ENCODE results near the gene PRAME. TPM values are rescaled to one million over a fixed set of nuclear protein-coding genes. Genes with fewer than 3 reads are reported as not detected.
"Not testable (repeated sequence)": the region's sequence is repeated elsewhere in the genome, so short reads cannot be mapped to it uniquely, and the experiment has no call there.

Gene PRAME
- total RNA-seq, 1 experiment from 2014 or later: not detected

DNA sequence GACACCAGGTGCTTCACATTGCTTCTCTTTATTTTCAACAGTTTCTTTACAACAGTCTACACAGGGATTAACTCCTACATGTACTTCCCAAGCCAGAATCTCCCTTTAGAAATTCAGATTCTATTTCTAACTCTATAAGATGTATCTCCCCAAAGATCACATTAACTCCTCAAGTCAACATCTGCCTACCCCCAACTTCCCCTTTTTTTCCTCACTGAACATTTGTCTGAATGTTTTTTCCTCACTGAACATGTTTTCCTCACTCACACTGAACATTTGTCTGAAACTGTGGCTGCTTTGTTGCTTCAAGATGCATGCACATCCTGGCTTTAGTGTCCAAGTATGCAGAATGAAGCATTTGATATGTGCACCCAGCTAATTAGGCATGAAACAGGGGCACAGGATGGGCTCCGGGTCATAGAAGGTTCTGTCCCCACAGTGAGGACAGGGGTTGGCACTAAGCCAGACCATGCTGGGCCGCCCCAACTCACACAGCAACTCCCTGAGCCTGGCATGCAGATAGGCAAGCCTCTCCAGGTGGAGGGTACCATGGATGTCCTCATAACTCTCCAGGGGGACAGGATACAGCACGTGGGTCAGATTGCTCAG, 11.3 kb downstream of the PRAME start:
- no peak overlapping the region for H3K4me3 ChIP-seq
- no peak for DNase-seq
- H3K27ac ChIP-seq: no peak overlapping the region
- H3K9me3 ChIP-seq (replicated peaks): no peaks in the 10 kb centered on the region
- no peaks in the 10 kb centered on the region for H3K36me3 ChIP-seq
- peaks cover under 1% of the 10 kb centered on the region; the same call in 1 of the 2 replicates for H3K4me1 ChIP-seq
- H3K27me3 ChIP-seq: 0 out of 2 replicates have a peak, but pooled peaks cover 4% of the 10 kb centered on the region

GRCh38 chr22:22547226-22547625, 11.8 kb downstream of the PRAME start:
- no peaks in the 10 kb centered on the region for H3K9me3 ChIP-seq (replicated peaks)
- no peak overlapping the region for H3K4me3 ChIP-seq
- no peak overlapping the region for H3K27ac ChIP-seq
- H3K27me3 ChIP-seq: 0 out of 2 replicates have a peak, but pooled peaks cover 4% of the 10 kb centered on the region
- H3K4me1 ChIP-seq: no peaks in the 10 kb centered on the region
- no peak for DNase-seq
- no peaks in the 10 kb centered on the region for H3K36me3 ChIP-seq

DNA sequence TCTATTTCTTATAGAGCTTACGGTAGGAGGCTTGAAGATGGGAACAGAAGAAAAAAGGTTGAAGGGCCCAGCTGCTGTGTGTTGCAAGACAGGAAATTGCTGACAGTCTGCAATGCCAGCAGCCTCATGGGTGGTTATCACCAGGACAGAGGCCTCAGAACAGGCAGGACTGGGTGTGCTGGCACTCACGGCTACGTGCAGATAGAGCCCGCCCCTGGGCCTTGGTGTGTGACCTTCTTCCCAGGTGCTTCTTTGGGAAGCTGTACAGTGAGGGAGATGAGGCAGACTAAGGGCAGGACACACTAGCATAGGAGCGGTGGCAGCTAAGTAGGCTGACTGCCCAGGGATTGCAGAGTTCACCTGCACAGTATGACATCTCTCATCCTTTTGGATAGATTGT, 12.6 kb downstream of the PRAME start:
- Histone ChIP-seq H3K36me3 (no peaks in the 10 kb centered on the region), H3K27ac (no peak overlapping the region), H3K4me1 (no peaks in the 10 kb centered on the region), H3K4me3 (no peak overlapping the region), H3K9me3 (replicated peaks) (no peaks in the 10 kb centered on the region), H3K27me3 (0 out of 2 replicates have a peak, but pooled peaks cover 4% of the 10 kb centered on the region)
- DNase-seq: no peak

GRCh38 chr22:22545084-22545483, 14.0 kb downstream of the PRAME start:
- Histone ChIP-seq H3K4me3 (no peak overlapping the region), H3K9me3 (replicated peaks) (no peaks in the 10 kb centered on the region), H3K27me3 (0 out of 2 replicates have a peak, but pooled peaks cover 4% of the 10 kb centered on the region), H3K4me1 (no peaks in the 10 kb centered on the region), H3K36me3 (no peaks in the 10 kb centered on the region), H3K27ac (no peak overlapping the region)
- DNase-seq: no peak

GRCh38 chr22:22538226-22538989, 20.7 kb downstream of the PRAME start:
- H3K27ac ChIP-seq: no peak overlapping the region
- peaks cover 3% of the 10 kb centered on the region; the same call in 1 of the 2 replicates for H3K27me3 ChIP-seq
- H3K4me1 ChIP-seq: no peaks in the 10 kb centered on the region
- H3K4me3 ChIP-seq: no peak overlapping the region
- no peak for DNase-seq
- no peaks in the 10 kb centered on the region for H3K36me3 ChIP-seq
- no peaks in the 10 kb centered on the region for H3K9me3 ChIP-seq (replicated peaks)

GRCh38 chr22:22536916-22537315, 22.1 kb downstream of the PRAME start:
- H3K36me3 ChIP-seq: no peaks in the 10 kb centered on the region
- H3K4me3 ChIP-seq: no peak overlapping the region
- H3K4me1 ChIP-seq: no peaks in the 10 kb centered on the region
- H3K27me3 ChIP-seq: peaks cover 3% of the 10 kb centered on the region; the same call in 1 of the 2 replicates
- no peaks in the 10 kb centered on the region for H3K9me3 ChIP-seq (replicated peaks)
- DNase-seq: no peak
- no peak overlapping the region for H3K27ac ChIP-seq

- Histone ChIP-seq H3K4me3 (no peak overlapping the region), H3K9me3 (replicated peaks) (no peaks in the 10 kb centered on the region), H3K27ac (no peak overlapping the region), H3K4me1 (no peaks in the 10 kb centered on the region), H3K36me3 (no peaks in the 10 kb centered on the region), H3K27me3 (peaks cover 3% of the 10 kb centered on the region; the same call in 1 of the 2 replicates)
- no peak for DNase-seq
These were observed 22.6 kb downstream of the PRAME start for GRCh38 chr22:22536515-22536914.

- Histone ChIP-seq H3K4me1 (no peaks in the 10 kb centered on the region), H3K9me3 (replicated peaks) (no peaks in the 10 kb centered on the region), H3K4me3 (no peak overlapping the region), H3K27ac (no peak overlapping the region), H3K27me3 (peaks cover 3% of the 10 kb centered on the region; the same call in 1 of the 2 replicates), H3K36me3 (no peaks in the 10 kb centered on the region)
- no peak for DNase-seq
These were observed 23.4 kb downstream of the PRAME start for GRCh38 chr22:22535662-22536061.

- H3K36me3 ChIP-seq: no peaks in the 10 kb centered on the region
- no peak overlapping the region for H3K27ac ChIP-seq
These were observed 24.3 kb downstream of the PRAME start for GRCh38 chr22:22534604-22535415.

GRCh38 chr22:22533863-22534262, 25.2 kb downstream of the PRAME start:
- no peaks in the 10 kb centered on the region for H3K36me3 ChIP-seq
- no peaks in the 10 kb centered on the region for H3K4me1 ChIP-seq
- peaks cover 3% of the 10 kb centered on the region; the same call in 1 of the 2 replicates for H3K27me3 ChIP-seq
- no peaks in the 10 kb centered on the region for H3K9me3 ChIP-seq (replicated peaks)
- no peak overlapping the region for H3K4me3 ChIP-seq
- no peak for DNase-seq
- no peak overlapping the region for H3K27ac ChIP-seq

More at GRCh38 chr22:22534604-22535415, 24.3 kb downstream of the PRAME start:
- Histone ChIP-seq H3K27me3 (peaks cover 3% of the 10 kb centered on the region; the same call in 1 of the 2 replicates), H3K4me1 (no peaks in the 10 kb centered on the region), H3K4me3 (no peak overlapping the region), H3K9me3 (replicated peaks) (no peaks in the 10 kb centered on the region)
- no peak for DNase-seq

- no peak overlapping the region for H3K4me3 ChIP-seq
- no peaks in the 10 kb centered on the region for H3K36me3 ChIP-seq
- no peak for DNase-seq
- H3K9me3 ChIP-seq (replicated peaks): no peaks in the 10 kb centered on the region
- H3K27ac ChIP-seq: no peak overlapping the region
- H3K4me1 ChIP-seq: no peaks in the 10 kb centered on the region
- peaks cover 3% of the 10 kb centered on the region; the same call in 1 of the 2 replicates for H3K27me3 ChIP-seq
These were observed 25.6 kb downstream of the PRAME start for GRCh38 chr22:22533417-22533816.

GRCh38 chr22:22532547-22533071, 26.5 kb downstream of the PRAME start:
- H3K4me1 ChIP-seq: not testable (repeated sequence)

GRCh38 chr22:22531770-22532546, 27.1 kb downstream of the PRAME start:
- DNase-seq: no peak
- no peaks in the 10 kb centered on the region for H3K4me1 ChIP-seq
- peaks cover 3% of the 10 kb centered on the region; the same call in 1 of the 2 replicates for H3K27me3 ChIP-seq
- no peaks in the 10 kb centered on the region for H3K9me3 ChIP-seq (replicated peaks)
- no peaks in the 10 kb centered on the region for H3K36me3 ChIP-seq
- H3K4me3 ChIP-seq: no peak overlapping the region
- no peak overlapping the region for H3K27ac ChIP-seq

More at GRCh38 chr22:22532547-22533071, 26.5 kb downstream of the PRAME start:
- H3K4me3 ChIP-seq; DNase-seq; H3K27me3 ChIP-seq; H3K9me3 ChIP-seq (replicated peaks); H3K36me3 ChIP-seq; H3K27ac ChIP-seq: not testable (repeated sequence)

DNA sequence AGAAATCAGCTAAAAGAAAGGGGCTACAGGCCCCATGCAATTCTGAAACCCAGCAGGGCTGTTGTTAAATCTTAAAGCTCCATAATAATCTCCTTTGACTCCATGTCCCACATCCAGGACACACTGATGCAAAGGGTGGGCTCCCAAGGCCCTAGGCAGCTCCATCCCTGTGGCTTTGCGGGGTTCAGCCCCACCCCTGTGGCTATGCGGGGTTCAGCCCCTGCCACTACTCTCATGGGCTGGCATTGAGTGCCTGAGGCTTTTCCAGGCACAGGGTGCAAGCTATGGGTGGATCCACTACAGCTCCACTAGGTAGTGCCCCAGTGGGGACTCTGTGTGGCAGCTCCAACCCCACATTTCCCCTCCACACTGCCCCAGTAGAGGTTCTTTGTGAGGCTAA, 30.3 kb downstream of the PRAME start:
- Histone ChIP-seq H3K4me3 (no peak overlapping the region), H3K4me1 (no peaks in the 10 kb centered on the region), H3K27me3 (no peaks in the 10 kb centered on the region), H3K27ac (no peak overlapping the region), H3K36me3 (no peaks in the 10 kb centered on the region), H3K9me3 (replicated peaks) (no peaks in the 10 kb centered on the region)
- DNase-seq: no peak

Data from SJCRH30 (cell line).